H9 (cell line): ENCODE data around the gene LINC01488. TPM values are rescaled to one million over a fixed set of nuclear protein-coding genes. Genes with fewer than 3 reads are reported as not detected.

Experiments
- DNase-seq: peaks from one replicate; pipeline ENCODE4 v3.0.0-alpha.2; 2017
- H2AFZ ChIP-seq: one replicate; pipeline ENCODE4 v1.6.1; 2013; ENCODE audit warnings: mild to moderate bottlenecking, low read length, control low read depth, moderate library complexity
- H2AK5ac ChIP-seq: 2 replicates; pipeline ENCODE4 v1.6.1; 2013; ENCODE audit warnings: low read length, control low read depth, mixed read lengths; ENCODE audit not compliant: insufficient read length
- H2BK120ac ChIP-seq: one replicate; pipeline ENCODE4 v1.6.1; 2013; ENCODE audit warnings: low read depth, mild to moderate bottlenecking, low read length, control low read depth, inconsistent platforms; ENCODE audit not compliant: poor library complexity, severe bottlenecking
- H2BK12ac ChIP-seq: 2 replicates; pipeline ENCODE4 v1.6.1; 2013; ENCODE audit warnings: low read length, control low read depth, mixed read lengths, low read depth; ENCODE audit not compliant: insufficient read length
- H2BK15ac ChIP-seq: 2 replicates; pipeline ENCODE4 v1.6.1; 2013; ENCODE audit warnings: low read depth, low read length, control low read depth
- H2BK20ac ChIP-seq: one replicate; pipeline ENCODE4 v1.6.1; 2013; ENCODE audit warnings: low read depth, mild to moderate bottlenecking, low read length, control low read depth, inconsistent platforms; ENCODE audit not compliant: poor library complexity, severe bottlenecking
- H2BK5ac ChIP-seq: 2 replicates; pipeline ENCODE4 v1.6.1; 2013; ENCODE audit warnings: low read length, control low read depth, mixed read lengths; ENCODE audit not compliant: insufficient read length
- H3K14ac ChIP-seq: 2 replicates; pipeline ENCODE4 v1.6.1; 2013; ENCODE audit warnings: low read length, control low read depth; ENCODE audit not compliant: insufficient read depth
- H3K18ac ChIP-seq: 2 replicates; pipeline ENCODE4 v1.6.1; 2013; ENCODE audit warnings: low read depth, mild to moderate bottlenecking, mixed read lengths, low read length, control low read depth; ENCODE audit not compliant: insufficient read length
- H3K23ac ChIP-seq: 2 replicates; pipeline ENCODE4 v1.6.1; 2013; ENCODE audit warnings: low read length, control low read depth, mixed read lengths, low read depth; ENCODE audit not compliant: insufficient read length
- H3K23me2 ChIP-seq: 2 replicates; pipeline ENCODE4 v1.6.1; 2013; ENCODE audit warnings: low read depth, mild to moderate bottlenecking, mixed read lengths, low read length, control low read depth; ENCODE audit not compliant: insufficient read length, poor library complexity, severe bottlenecking
- H3K27ac ChIP-seq: 2 replicates; pipeline ENCODE4 v1.5.1; 2013; ENCODE audit warnings: low read length, control low read depth, mixed read lengths, low read depth; ENCODE audit not compliant: insufficient read length
- H3K27me3 ChIP-seq: 2 replicates; pipeline ENCODE4 v1.6.1; 2013; ENCODE audit warnings: low read length, control low read depth, inconsistent platforms; ENCODE audit not compliant: insufficient read depth
- H3K4ac ChIP-seq: 2 replicates; pipeline ENCODE4 v1.6.1; 2013; ENCODE audit warnings: low read depth, mild to moderate bottlenecking, control low read depth, inconsistent platforms, low read length, moderate library complexity
- H3K4me1 ChIP-seq: 2 replicates; pipeline ENCODE4 v1.6.1; 2013; ENCODE audit warnings: low read length, control low read depth, inconsistent platforms; ENCODE audit not compliant: insufficient read depth
- H3K4me2 ChIP-seq: 2 replicates; pipeline ENCODE4 v1.6.1; 2013; ENCODE audit warnings: low read length, control low read depth, mixed read lengths; ENCODE audit not compliant: insufficient read length, insufficient read depth
- H3K56ac ChIP-seq: 2 replicates; pipeline ENCODE4 v1.6.1; 2013; ENCODE audit warnings: low read depth, mild to moderate bottlenecking, mixed read lengths, low read length, control low read depth; ENCODE audit not compliant: insufficient read length
- H3K79me1 ChIP-seq: 2 replicates; pipeline ENCODE4 v1.6.1; 2013; ENCODE audit warnings: low read depth, mild to moderate bottlenecking, moderate library complexity, low read length, control low read depth, inconsistent platforms; ENCODE audit not compliant: insufficient read depth, poor library complexity, severe bottlenecking
- H3K79me2 ChIP-seq: 2 replicates; pipeline ENCODE4 v1.6.1; 2013; ENCODE audit warnings: low read length, control low read depth, inconsistent platforms; ENCODE audit not compliant: insufficient read depth
- H3K9ac ChIP-seq: 2 replicates; pipeline ENCODE4 v1.6.1; 2013; ENCODE audit warnings: low read length, control low read depth, mixed read lengths; ENCODE audit not compliant: insufficient read length; ENCODE audit errors: extremely low read depth
- H3K9me3 ChIP-seq: one replicate; pipeline ENCODE4 v1.6.1; 2013; ENCODE audit warnings: low read depth, low read length, inconsistent platforms; ENCODE audit not compliant: control insufficient read depth
- H3T11ph ChIP-seq: one replicate; pipeline ENCODE4 v1.6.1; 2013; ENCODE audit warnings: mild to moderate bottlenecking, low read length, control low read depth, inconsistent platforms
- H4K20me1 ChIP-seq: one replicate; pipeline ENCODE4 v1.6.1; 2013; ENCODE audit not compliant: control insufficient read depth, insufficient read length, insufficient read depth
- H4K5ac ChIP-seq: 2 replicates; pipeline ENCODE4 v1.6.1; 2013; ENCODE audit warnings: low read depth, mild to moderate bottlenecking, mixed read lengths, low read length, control low read depth; ENCODE audit not compliant: insufficient read length
- H4K8ac ChIP-seq: replicated peaks from 2 replicates; pipeline ENCODE4 v1.6.1; 2013; ENCODE audit warnings: low read length, control low read depth, mixed read lengths, low read depth; ENCODE audit not compliant: insufficient read length
- H4K91ac ChIP-seq: 2 replicates; pipeline ENCODE4 v1.6.1; 2013; ENCODE audit warnings: low read depth, mild to moderate bottlenecking, moderate library complexity, mixed read lengths, low read length, control low read depth; ENCODE audit not compliant: insufficient read length
- H3K27ac Mint-ChIP-seq, 3 experiments: 2 replicates in 2 of 3; 3 replicates in 1 of 3; pipeline ENCODE4 v1.8.0; 2020 to 2021; ENCODE audit warnings: mixed read lengths in 3 of 3, mild to moderate bottlenecking in 1 of 3, moderate library complexity in 1 of 3
- H3K27me3 Mint-ChIP-seq: 2 replicates; pipeline ENCODE4 v1.8.0; 2021; ENCODE audit warnings: low read depth, mild to moderate bottlenecking, moderate library complexity, mixed read lengths
- H3K36me3 Mint-ChIP-seq, 3 experiments: 2 replicates in 2 of 3; 3 replicates in 1 of 3; pipeline ENCODE4 v1.8.0; 2020 to 2021; ENCODE audit warnings: low read depth in 3 of 3, mixed read lengths in 3 of 3; ENCODE audit not compliant: insufficient read depth in 1 of 3
- H3K4me1 Mint-ChIP-seq, 2 experiments: 2 replicates each; pipeline ENCODE4 v1.8.0; 2020; ENCODE audit warnings: mixed read lengths in 2 of 2
- H3K4me3 Mint-ChIP-seq, 2 experiments: 2 replicates in 1 of 2; 3 replicates in 1 of 2; pipeline ENCODE4 v1.8.0; 2020 to 2021; ENCODE audit warnings: mild to moderate bottlenecking in 2 of 2, mixed read lengths in 2 of 2, moderate library complexity in 1 of 2
- H3K9me3 Mint-ChIP-seq, 2 experiments: 2 replicates in 1 of 2; 3 replicates in 1 of 2; pipeline ENCODE4 v1.8.0; 2020; ENCODE audit warnings: mild to moderate bottlenecking in 2 of 2, mixed read lengths in 2 of 2, moderate library complexity in 1 of 2
- WGBS: extraction: QIAGEN DNeasy Blood & Tissue Kit; methylation state at CpG from one replicate; pipeline ENCODE4 v1.1.7; 2013; ENCODE audit warnings: missing lambda C conversion rate, low lambda C conversion rate, mixed read lengths; ENCODE audit not compliant: insufficient read length; ENCODE audit errors: extremely low coverage; 5-methylcytosine and 5-hydroxymethylcytosine counted together
- total RNA-seq: library from RNA; stranded (reverse); gene quantifications from 2 replicates; pipeline ENCODE4 v1.2.1, GENCODE V29; 2021
- TF ChIP-seq, protein P1 (sequence below): fragments of 200-600 bp; sonication (generic); conservative IDR thresholded peaks from 3 replicates; pipeline ENCODE4 v1.8.0; 2021; ENCODE audit warnings: antibody characterized with exemption, mild to moderate bottlenecking

LINC01488 gene
- total RNA-seq, 1 experiment from 2014 or later, result not detected

DNA sequence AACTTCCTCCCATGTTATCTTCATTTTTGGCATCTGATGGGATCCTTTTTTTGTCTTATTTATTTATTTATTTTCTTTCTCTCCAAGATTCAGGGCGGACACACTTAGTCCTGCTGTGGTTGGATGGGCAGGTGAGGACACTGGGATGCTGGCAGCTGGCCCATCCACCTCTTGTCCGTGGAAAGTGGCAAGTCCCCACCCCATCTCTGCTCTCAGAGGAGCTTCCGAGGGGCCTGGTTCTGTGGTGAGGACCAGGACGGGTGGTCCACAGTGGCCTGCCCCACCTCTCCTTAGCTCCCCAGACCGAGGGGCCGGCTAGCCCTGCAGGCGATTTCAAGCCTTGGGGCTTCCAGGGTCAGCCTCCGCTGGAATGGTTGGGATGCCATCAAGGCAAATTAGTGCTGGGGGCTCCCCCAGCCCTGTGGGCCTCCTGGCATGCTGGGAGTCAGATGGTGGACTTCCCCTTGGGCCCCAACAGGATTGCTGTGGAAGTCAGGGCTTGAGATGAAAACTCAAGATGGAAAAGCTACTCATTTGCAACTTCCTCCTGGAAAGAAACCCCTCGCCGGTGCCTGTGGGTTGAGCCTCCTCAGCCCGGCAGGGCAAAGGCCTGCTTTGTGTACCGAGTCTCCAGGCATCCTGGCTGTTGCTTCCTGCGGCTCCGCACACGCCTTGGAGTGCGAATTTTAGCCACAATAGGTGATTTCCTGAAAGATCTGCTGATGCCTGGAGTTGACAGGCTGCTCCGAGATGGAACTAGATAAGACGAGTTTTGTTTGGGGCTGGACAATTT lies 31.2 kb upstream of the LINC01488 start:
- no peaks in the 10 kb centered on the region for H3K79me2 ChIP-seq
- no peak overlapping the region for H3K23ac ChIP-seq
- no peaks in the 10 kb centered on the region for H3K79me1 ChIP-seq
- no peak overlapping the region for H2BK20ac ChIP-seq
- H3K27ac Mint-ChIP-seq, result no peak overlapping the region
- H3K9me3 ChIP-seq, result no peaks in the 10 kb centered on the region
- no peak overlapping the region for H4K5ac ChIP-seq
- H3K4me2 ChIP-seq, result no peak overlapping the region
- peaks cover 11 to 18% of the 10 kb centered on the region in 2 experiments for H3K4me1 Mint-ChIP-seq
- H3K23me2 ChIP-seq, result no peaks in the 10 kb centered on the region
- H2AFZ ChIP-seq, result no peak overlapping the region
- H3K18ac ChIP-seq, result no peak overlapping the region
- WGBS, result no CpG with 5 or more reads among the region's 18 CpGs
- no peak overlapping the region for H3T11ph ChIP-seq
- no peak overlapping the region for H2BK12ac ChIP-seq
- no peak for DNase-seq
- no peak overlapping the region for H3K56ac ChIP-seq
- H3K27me3 Mint-ChIP-seq, result peaks cover 18% of the 10 kb centered on the region
- H3K4me1 ChIP-seq, result peaks cover 3% of the 10 kb centered on the region; the same call in 1 of the 2 replicates
- H3K4ac ChIP-seq, result no peak overlapping the region
- H3K27ac ChIP-seq, result no peak overlapping the region
- H3K27me3 ChIP-seq, result no peaks in the 10 kb centered on the region
- H3K4me3 Mint-ChIP-seq, result no peak overlapping the region
- no peaks in the 10 kb centered on the region for H4K20me1 ChIP-seq
- H2AK5ac ChIP-seq, result no peak overlapping the region
- H3K14ac ChIP-seq, result no peak overlapping the region; the same call in 1 of the 2 replicates
- H3K36me3 Mint-ChIP-seq, result peaks cover 0 to 4% (median 0%) of the 10 kb centered on the region in 3 experiments; a peak in 3 of 7 replicates
- no peak overlapping the region for H4K91ac ChIP-seq
- no peak overlapping the region for H4K8ac ChIP-seq
- H2BK120ac ChIP-seq, result no peak overlapping the region
- no peak overlapping the region for H3K9ac ChIP-seq
- peaks cover 0 to 4% of the 10 kb centered on the region in 2 experiments; a peak in 2 of 5 replicates for H3K9me3 Mint-ChIP-seq
- H2BK15ac ChIP-seq, result no peak overlapping the region
- no peak overlapping the region for H2BK5ac ChIP-seq
- TF ChIP-seq, protein P1, sequence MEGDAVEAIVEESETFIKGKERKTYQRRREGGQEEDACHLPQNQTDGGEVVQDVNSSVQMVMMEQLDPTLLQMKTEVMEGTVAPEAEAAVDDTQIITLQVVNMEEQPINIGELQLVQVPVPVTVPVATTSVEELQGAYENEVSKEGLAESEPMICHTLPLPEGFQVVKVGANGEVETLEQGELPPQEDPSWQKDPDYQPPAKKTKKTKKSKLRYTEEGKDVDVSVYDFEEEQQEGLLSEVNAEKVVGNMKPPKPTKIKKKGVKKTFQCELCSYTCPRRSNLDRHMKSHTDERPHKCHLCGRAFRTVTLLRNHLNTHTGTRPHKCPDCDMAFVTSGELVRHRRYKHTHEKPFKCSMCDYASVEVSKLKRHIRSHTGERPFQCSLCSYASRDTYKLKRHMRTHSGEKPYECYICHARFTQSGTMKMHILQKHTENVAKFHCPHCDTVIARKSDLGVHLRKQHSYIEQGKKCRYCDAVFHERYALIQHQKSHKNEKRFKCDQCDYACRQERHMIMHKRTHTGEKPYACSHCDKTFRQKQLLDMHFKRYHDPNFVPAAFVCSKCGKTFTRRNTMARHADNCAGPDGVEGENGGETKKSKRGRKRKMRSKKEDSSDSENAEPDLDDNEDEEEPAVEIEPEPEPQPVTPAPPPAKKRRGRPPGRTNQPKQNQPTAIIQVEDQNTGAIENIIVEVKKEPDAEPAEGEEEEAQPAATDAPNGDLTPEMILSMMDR, result no peak
